HepG2 (cell line): ENCODE measurements around the gene AARS2. TPM values are rescaled to one million over a fixed set of nuclear protein-coding genes. Genes with fewer than 3 reads are reported as not detected.

ENCODE experiments used
- EZH2 ChIP-seq: conservative IDR thresholded peaks from 2 replicates; pipeline ENCODE4 v1.6.1; 2012; ENCODE audit warnings: mild to moderate bottlenecking, low read depth, low read length, moderate library complexity
- HOXA7 ChIP-seq: sonication (generic); formaldehyde crosslinking; IDR thresholded peaks from 2 replicates; pipeline ENCODE4 v1.8.1; 2022; ENCODE audit warnings: mild to moderate bottlenecking, missing genetic modification reagents, moderate library complexity
- TARDBP ChIP-seq: sonication (generic); formaldehyde crosslinking; IDR thresholded peaks from 2 replicates; pipeline ENCODE4 v1.8.0; 2022; ENCODE audit warnings: mild to moderate bottlenecking, missing genetic modification reagents
- TMF1 ChIP-seq: sonication (generic); formaldehyde crosslinking; IDR thresholded peaks from 2 replicates; pipeline ENCODE4 v1.8.1; 2022; ENCODE audit warnings: low read depth, missing genetic modification reagents
- TOE1 ChIP-seq: sonication (generic); formaldehyde crosslinking; IDR thresholded peaks from 2 replicates; pipeline ENCODE4 v1.4.0; 2020; ENCODE audit warnings: mild to moderate bottlenecking, missing genetic modification reagents
- WIZ ChIP-seq: sonication (generic); formaldehyde crosslinking; IDR thresholded peaks from 2 replicates; pipeline ENCODE4 v1.5.1; 2020; ENCODE audit warnings: mild to moderate bottlenecking, missing genetic modification reagents
- XRCC5 ChIP-seq: fragments of 200-400 bp; formaldehyde crosslinking; optimal IDR thresholded peaks from 2 replicates; pipeline ENCODE3; 2017; ENCODE audit warnings: mild to moderate bottlenecking, low read length
- ZBTB42 ChIP-seq: sonication (generic); formaldehyde crosslinking; IDR thresholded peaks from 2 replicates; pipeline ENCODE4 v1.5.0; 2020; ENCODE audit warnings: mild to moderate bottlenecking, missing genetic modification reagents
- ZBTB7A ChIP-seq: sonication (generic); formaldehyde crosslinking; IDR thresholded peaks from 2 replicates; pipeline ENCODE4 v1.8.0; 2022; ENCODE audit warnings: mild to moderate bottlenecking, missing genetic modification reagents
- ZFYVE20 ChIP-seq: sonication (generic); formaldehyde crosslinking; IDR thresholded peaks from 2 replicates; pipeline ENCODE4 v1.8.0; 2023; ENCODE audit warnings: low read depth, mild to moderate bottlenecking, moderate library complexity, missing genetic modification reagents, borderline replicate concordance
- ZNF207 ChIP-seq: fragments of 450-650 bp; IDR thresholded peaks from 2 replicates; pipeline ENCODE4 v1.6.1; 2016; ENCODE audit warnings: antibody characterized with exemption, borderline replicate concordance
- ZNF234 ChIP-seq: sonication (generic); formaldehyde crosslinking; conservative IDR thresholded peaks from 2 replicates; pipeline ENCODE4 v1.5.1; 2020; ENCODE audit warnings: mild to moderate bottlenecking, missing genetic modification reagents
- ZNF343 ChIP-seq: sonication (generic); formaldehyde crosslinking; IDR thresholded peaks from 2 replicates; pipeline ENCODE4 v1.4.0; 2020; ENCODE audit warnings: mild to moderate bottlenecking, missing genetic modification reagents
- ZNF367 ChIP-seq: sonication (generic); formaldehyde crosslinking; IDR thresholded peaks from 2 replicates; pipeline ENCODE4 v1.4.0; 2020; ENCODE audit warnings: missing genetic modification reagents, borderline replicate concordance
- ZNF782 ChIP-seq: sonication (generic); formaldehyde crosslinking; IDR thresholded peaks from 2 replicates; pipeline ENCODE4 v1.4.0; 2020; ENCODE audit warnings: missing genetic modification reagents, mild to moderate bottlenecking, borderline replicate concordance
- ZSCAN12 ChIP-seq: sonication (generic); formaldehyde crosslinking; IDR thresholded peaks from 2 replicates; pipeline ENCODE4 v1.9.0; 2021; ENCODE audit warnings: mild to moderate bottlenecking, missing genetic modification reagents
- polyA plus RNA-seq, 8 experiments: library from polyadenylated mRNA; depleted of rRNA in 3 of 8; stranded (reverse) in 7 of 8; unstranded in 1 of 8; fragments of >200 nt; fragmentation: Illumina TruSeq in 4 of 8; extraction: Trizol in 4 of 8; gene quantifications; 2 replicates each; pipeline versions ENCODE4 v1.2.1 to v1.2.3, GENCODE V29; 2011 to 2016; ENCODE audit warnings: low read depth in 4 of 8, missing spikeins in 1 of 8, mixed read lengths in 1 of 8; ENCODE audit not compliant: insufficient read depth in 1 of 8
- total RNA-seq, 5 experiments: library from RNA; depleted of rRNA; stranded (reverse); fragments of >200 nt; fragmentation: Illumina TruSeq; extraction: Trizol; gene quantifications; 2 replicates each; pipeline ENCODE4 v1.2.3, GENCODE V29; 2016; ENCODE audit warnings: low read depth in 1 of 5
- TF ChIP-seq, protein P1 (sequence below): sonication (generic); formaldehyde crosslinking; IDR thresholded peaks from 2 replicates; pipeline ENCODE4 v1.9.0; 2021; ENCODE audit warnings: mild to moderate bottlenecking, missing genetic modification reagents
- TF ChIP-seq, protein P2 (sequence below): sonication (generic); formaldehyde crosslinking; IDR thresholded peaks from 2 replicates; pipeline ENCODE4 v1.4.0; 2020; ENCODE audit warnings: missing genetic modification reagents
- TF ChIP-seq, protein P3 (sequence below): sonication (generic); formaldehyde crosslinking; IDR thresholded peaks from 2 replicates; pipeline ENCODE4 v1.4.0; 2020; ENCODE audit warnings: missing genetic modification reagents, low read depth, mild to moderate bottlenecking, borderline replicate concordance

The AARS2 gene
- total and polyA plus RNA-seq, 2 of the 13 experiments (the other 11 are each of a cell fraction or from before 2014, with no cell fraction given), result 7.5 to 24.1 TPM

DNA sequence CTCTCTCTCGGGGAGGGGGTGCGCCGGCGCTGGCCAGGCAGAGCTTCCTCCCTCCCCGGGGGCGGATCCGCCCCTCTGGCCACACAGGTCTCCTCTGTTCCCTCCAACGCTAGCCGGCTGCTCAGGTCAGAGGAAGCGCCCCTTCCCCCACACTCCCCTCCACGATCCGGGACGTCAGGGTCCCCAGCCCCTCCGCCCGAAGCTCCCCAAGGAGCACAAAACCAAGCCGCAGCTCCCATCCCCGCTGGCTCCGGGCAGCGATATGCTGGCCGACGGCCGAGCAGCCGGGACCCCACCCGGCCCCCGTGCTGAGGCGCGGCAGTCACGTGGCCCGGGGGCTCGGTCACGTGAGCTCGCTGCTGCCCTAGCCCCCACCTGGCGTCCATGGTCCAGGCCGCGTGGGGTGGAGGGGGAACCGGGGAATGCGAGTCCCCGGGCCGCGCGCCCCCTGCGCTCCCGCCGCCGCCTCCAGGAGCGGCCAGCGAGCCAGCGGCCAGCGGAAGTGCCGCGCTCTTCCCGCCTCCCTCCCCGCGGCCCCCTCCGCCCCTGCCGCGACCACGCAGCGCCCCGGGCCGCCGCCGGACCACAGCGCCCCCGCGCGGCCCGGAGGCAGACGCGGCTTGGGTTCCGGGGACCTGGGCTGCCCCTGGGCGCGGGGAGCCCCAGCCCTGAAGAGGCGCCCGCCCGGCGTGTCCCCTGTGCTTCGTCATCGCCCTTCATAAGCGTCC, 56.0 kb downstream of the AARS2 start, which contains the start of gene SLC35B2 (continued):
- TF ChIP-seq, protein P1, sequence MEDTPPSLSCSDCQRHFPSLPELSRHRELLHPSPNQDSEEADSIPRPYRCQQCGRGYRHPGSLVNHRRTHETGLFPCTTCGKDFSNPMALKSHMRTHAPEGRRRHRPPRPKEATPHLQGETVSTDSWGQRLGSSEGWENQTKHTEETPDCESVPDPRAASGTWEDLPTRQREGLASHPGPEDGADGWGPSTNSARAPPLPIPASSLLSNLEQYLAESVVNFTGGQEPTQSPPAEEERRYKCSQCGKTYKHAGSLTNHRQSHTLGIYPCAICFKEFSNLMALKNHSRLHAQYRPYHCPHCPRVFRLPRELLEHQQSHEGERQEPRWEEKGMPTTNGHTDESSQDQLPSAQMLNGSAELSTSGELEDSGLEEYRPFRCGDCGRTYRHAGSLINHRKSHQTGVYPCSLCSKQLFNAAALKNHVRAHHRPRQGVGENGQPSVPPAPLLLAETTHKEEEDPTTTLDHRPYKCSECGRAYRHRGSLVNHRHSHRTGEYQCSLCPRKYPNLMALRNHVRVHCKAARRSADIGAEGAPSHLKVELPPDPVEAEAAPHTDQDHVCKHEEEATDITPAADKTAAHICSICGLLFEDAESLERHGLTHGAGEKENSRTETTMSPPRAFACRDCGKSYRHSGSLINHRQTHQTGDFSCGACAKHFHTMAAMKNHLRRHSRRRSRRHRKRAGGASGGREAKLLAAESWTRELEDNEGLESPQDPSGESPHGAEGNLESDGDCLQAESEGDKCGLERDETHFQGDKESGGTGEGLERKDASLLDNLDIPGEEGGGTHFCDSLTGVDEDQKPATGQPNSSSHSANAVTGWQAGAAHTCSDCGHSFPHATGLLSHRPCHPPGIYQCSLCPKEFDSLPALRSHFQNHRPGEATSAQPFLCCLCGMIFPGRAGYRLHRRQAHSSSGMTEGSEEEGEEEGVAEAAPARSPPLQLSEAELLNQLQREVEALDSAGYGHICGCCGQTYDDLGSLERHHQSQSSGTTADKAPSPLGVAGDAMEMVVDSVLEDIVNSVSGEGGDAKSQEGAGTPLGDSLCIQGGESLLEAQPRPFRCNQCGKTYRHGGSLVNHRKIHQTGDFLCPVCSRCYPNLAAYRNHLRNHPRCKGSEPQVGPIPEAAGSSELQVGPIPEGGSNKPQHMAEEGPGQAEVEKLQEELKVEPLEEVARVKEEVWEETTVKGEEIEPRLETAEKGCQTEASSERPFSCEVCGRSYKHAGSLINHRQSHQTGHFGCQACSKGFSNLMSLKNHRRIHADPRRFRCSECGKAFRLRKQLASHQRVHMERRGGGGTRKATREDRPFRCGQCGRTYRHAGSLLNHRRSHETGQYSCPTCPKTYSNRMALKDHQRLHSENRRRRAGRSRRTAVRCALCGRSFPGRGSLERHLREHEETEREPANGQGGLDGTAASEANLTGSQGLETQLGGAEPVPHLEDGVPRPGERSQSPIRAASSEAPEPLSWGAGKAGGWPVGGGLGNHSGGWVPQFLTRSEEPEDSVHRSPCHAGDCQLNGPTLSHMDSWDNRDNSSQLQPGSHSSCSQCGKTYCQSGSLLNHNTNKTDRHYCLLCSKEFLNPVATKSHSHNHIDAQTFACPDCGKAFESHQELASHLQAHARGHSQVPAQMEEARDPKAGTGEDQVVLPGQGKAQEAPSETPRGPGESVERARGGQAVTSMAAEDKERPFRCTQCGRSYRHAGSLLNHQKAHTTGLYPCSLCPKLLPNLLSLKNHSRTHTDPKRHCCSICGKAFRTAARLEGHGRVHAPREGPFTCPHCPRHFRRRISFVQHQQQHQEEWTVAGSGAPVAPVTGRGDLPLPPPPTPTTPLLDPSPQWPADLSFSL (CRISPR knock-in tag), result no peak
- TF ChIP-seq ZNF367 (CRISPR knock-in tag) (no peak; the same call in 1 of the 2 replicates), EZH2 (no peak), ZBTB42 (peak; percentile 93; the same call in 1 of the 2 replicates), ZBTB7A (CRISPR knock-in tag) (peak; percentile 83), ZNF207 (no peak), TOE1 (CRISPR knock-in tag) (no peak), ZSCAN12 (0 out of 2 replicates have a peak, but pooled peaks have one; percentile 17), HOXA7 (no peak), ZNF343 (peak; percentile 75; the same call in 1 of the 2 replicates), TMF1 (CRISPR knock-in tag) (peak; percentile 94), WIZ (CRISPR knock-in tag) (peak; percentile 83; the same call in 1 of the 2 replicates), ZNF234 (CRISPR knock-in tag) (peak; percentile 98), XRCC5 (no peak), TARDBP (CRISPR knock-in tag) (peak; percentile 84), ZNF782 (CRISPR knock-in tag) (no peak; the same call in 1 of the 2 replicates), ZFYVE20 (CRISPR knock-in tag) (no peak)
- TF ChIP-seq, protein P2, sequence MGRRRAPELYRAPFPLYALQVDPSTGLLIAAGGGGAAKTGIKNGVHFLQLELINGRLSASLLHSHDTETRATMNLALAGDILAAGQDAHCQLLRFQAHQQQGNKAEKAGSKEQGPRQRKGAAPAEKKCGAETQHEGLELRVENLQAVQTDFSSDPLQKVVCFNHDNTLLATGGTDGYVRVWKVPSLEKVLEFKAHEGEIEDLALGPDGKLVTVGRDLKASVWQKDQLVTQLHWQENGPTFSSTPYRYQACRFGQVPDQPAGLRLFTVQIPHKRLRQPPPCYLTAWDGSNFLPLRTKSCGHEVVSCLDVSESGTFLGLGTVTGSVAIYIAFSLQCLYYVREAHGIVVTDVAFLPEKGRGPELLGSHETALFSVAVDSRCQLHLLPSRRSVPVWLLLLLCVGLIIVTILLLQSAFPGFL (CRISPR knock-in tag), result no peak
- TF ChIP-seq, protein P3, sequence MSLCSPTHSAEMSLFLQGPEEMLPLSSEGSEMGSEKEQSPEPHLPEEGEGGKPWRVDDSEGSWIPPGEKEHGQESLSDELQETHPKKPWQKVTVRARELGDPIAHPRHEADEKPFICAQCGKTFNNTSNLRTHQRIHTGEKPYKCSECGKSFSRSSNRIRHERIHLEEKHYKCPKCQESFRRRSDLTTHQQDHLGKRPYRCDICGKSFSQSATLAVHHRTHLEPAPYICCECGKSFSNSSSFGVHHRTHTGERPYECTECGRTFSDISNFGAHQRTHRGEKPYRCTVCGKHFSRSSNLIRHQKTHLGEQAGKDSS, result peak; percentile 95
